Natural killer cell (primary cell): ENCODE measurements around the gene HK1. TPM values are rescaled to one million over a fixed set of nuclear protein-coding genes. Genes with fewer than 3 reads are reported as not detected.

Experiments
- ATAC-seq, 3 donors: fragments of 150-1000 bp in 2 of 3; fragments of 200-7000 bp in 1 of 3; cut with Tn5 transposase; 1 replicate in 1 of 3; 2 replicates in 2 of 3; pipeline ENCODE4 v1.10.0; 2021; ENCODE audit warnings: mild to moderate bottlenecking in 2 of 3, moderate library complexity in 2 of 3
- DNase-seq, 2 donors: peaks; one replicate each; pipeline versions ENCODE4 v3.0.0 to v3.0.0-alpha.2; 2013 to 2021; ENCODE audit warnings: mixed read lengths in 1 of 2
- H3K27ac ChIP-seq: one replicate; pipeline ENCODE4 v1.5.1; 2013; ENCODE audit warnings: mild to moderate bottlenecking, low read length
- H3K27me3 ChIP-seq: one replicate; pipeline ENCODE4 v1.6.1; 2013; ENCODE audit warnings: low read length; ENCODE audit not compliant: control insufficient read depth, insufficient read depth
- H3K36me3 ChIP-seq: one replicate; pipeline ENCODE4 v1.6.1; 2013; ENCODE audit warnings: low read length; ENCODE audit not compliant: control insufficient read depth, insufficient read depth
- H3K4me1 ChIP-seq: one replicate; pipeline ENCODE4 v1.6.1; 2013; ENCODE audit warnings: low read length; ENCODE audit not compliant: control insufficient read depth, insufficient read depth
- H3K4me3 ChIP-seq: one replicate; pipeline ENCODE4 v1.5.1; 2013; ENCODE audit warnings: low read length
- H3K9me3 ChIP-seq: one replicate; pipeline ENCODE4 v1.6.1; 2013; ENCODE audit warnings: low read length; ENCODE audit not compliant: control insufficient read depth, insufficient read depth
- H3K27ac Mint-ChIP-seq, 2 donors: one replicate each; pipeline ENCODE4 v1.8.0; 2022; ENCODE audit warnings: mild to moderate bottlenecking in 2 of 2, mixed read lengths in 2 of 2, moderate library complexity in 1 of 2
- H3K27me3 Mint-ChIP-seq, 2 donors: one replicate each; pipeline ENCODE4 v1.8.0; 2022; ENCODE audit warnings: low read depth in 2 of 2, mixed read lengths in 2 of 2
- H3K36me3 Mint-ChIP-seq: one replicate; pipeline ENCODE4 v1.8.0; 2022; ENCODE audit warnings: mixed read lengths
- H3K4me1 Mint-ChIP-seq, 2 donors: one replicate each; pipeline ENCODE4 v1.8.0; 2022; ENCODE audit warnings: mixed read lengths in 2 of 2
- H3K4me3 Mint-ChIP-seq: one replicate; pipeline ENCODE4 v1.8.0; 2022; ENCODE audit warnings: mild to moderate bottlenecking, moderate library complexity, mixed read lengths
- H3K9me3 Mint-ChIP-seq, 2 donors: one replicate each; pipeline ENCODE4 v1.8.0; 2022; ENCODE audit warnings: mixed read lengths in 2 of 2
- CTCF ChIP-seq: fragments of 200-600 bp; IDR thresholded peaks from one replicate; pipeline ENCODE4 v1.8.0; 2022; ENCODE audit warnings: antibody characterized with exemption
- WGBS: methylation state at CpG from one replicate; pipeline ENCODE4 v1.1.7; 2013; ENCODE audit warnings: missing lambda C conversion rate; ENCODE audit not compliant: insufficient coverage; 5-methylcytosine and 5-hydroxymethylcytosine counted together
- intact Hi-C: fragments of 100-400 bp; cut with micrococcal nuclease; formaldehyde crosslinking; loops from one replicate; pipeline ENCODE4 v1.14.2; 2022
- total RNA-seq, 4 donors: library from RNA; stranded (reverse); fragments of 120-200 nt in 1 of 4; gene quantifications; one replicate each; pipeline versions ENCODE4 v1.2.3 to v1.2.4, GENCODE V29; 2013 to 2022

HK1 gene
- total RNA-seq, 3 donors from 2014 or later (not counting 1 experiment from before 2014, with no cell fraction given): 58.4 to 72.6 (median 69.5) TPM

GRCh38 chr10:69360485-69361302, 82.4 kb downstream of the HK1 start:
- Mint-ChIP-seq H3K4me3 (no peak overlapping the region), H3K9me3 (no peaks in the 10 kb centered on the region), H3K36me3 (no peaks in the 10 kb centered on the region), H3K4me1 (peaks cover 26 to 39% of the 10 kb centered on the region in 2 donors), H3K27me3 (no peaks in the 10 kb centered on the region), H3K27ac (peak overlapping the region in 1 of 2 donors; percentile 76)
- no peak overlapping the region for H3K27ac ChIP-seq
- no peak for ATAC-seq
- H3K4me1 ChIP-seq: peaks cover 28% of the 10 kb centered on the region
- intact Hi-C loops: no loop called here
- H3K36me3 ChIP-seq: peaks cover 20% of the 10 kb centered on the region
- H3K9me3 ChIP-seq: no peaks in the 10 kb centered on the region
- H3K27me3 ChIP-seq: no peaks in the 10 kb centered on the region
- 91% methylated on average over 8 of the region's 8 CpGs for WGBS
- H3K4me3 ChIP-seq: no peak overlapping the region
- no peak for TF ChIP-seq CTCF
- DNase-seq: no peak

- Mint-ChIP-seq H3K36me3 (no peaks in the 10 kb centered on the region), H3K27ac (peak overlapping the region; percentile 23 to 76), H3K9me3 (no peaks in the 10 kb centered on the region), H3K4me3 (no peak overlapping the region), H3K4me1 (peaks cover 26 to 39% of the 10 kb centered on the region in 2 donors), H3K27me3 (no peaks in the 10 kb centered on the region)
- Histone ChIP-seq H3K36me3 (peaks cover 22% of the 10 kb centered on the region), H3K27ac (no peak overlapping the region), H3K27me3 (no peaks in the 10 kb centered on the region), H3K9me3 (no peaks in the 10 kb centered on the region), H3K4me3 (no peak overlapping the region), H3K4me1 (peaks cover 28% of the 10 kb centered on the region)
- 99% methylated on average over 2 of the region's 2 CpGs for WGBS
- intact Hi-C loops: no loop called here
- TF ChIP-seq CTCF: no peak
- DNase-seq (no peak), ATAC-seq (no peak)
Observed at GRCh38 chr10:69361303-69361614, 83.0 kb downstream of the HK1 start.

GRCh38 chr10:69362471-69362954, 84.2 kb downstream of the HK1 start:
- WGBS: 89% methylated on average over 13 of the region's 13 CpGs
- H3K27ac ChIP-seq: no peak overlapping the region
- no peaks in the 10 kb centered on the region for H3K9me3 Mint-ChIP-seq
- peaks cover 28% of the 10 kb centered on the region for H3K4me1 ChIP-seq
- H3K27ac Mint-ChIP-seq: peak overlapping the region in 1 of 2 donors; percentile 3
- H3K36me3 Mint-ChIP-seq: no peaks in the 10 kb centered on the region
- no peaks in the 10 kb centered on the region for H3K9me3 ChIP-seq
- peaks cover 31% of the 10 kb centered on the region for H3K36me3 ChIP-seq
- no peak overlapping the region for H3K4me3 ChIP-seq
- no peaks in the 10 kb centered on the region for H3K27me3 Mint-ChIP-seq
- no peak overlapping the region for H3K4me3 Mint-ChIP-seq
- TF ChIP-seq CTCF: no peak
- H3K27me3 ChIP-seq: no peaks in the 10 kb centered on the region
- H3K4me1 Mint-ChIP-seq: peaks cover 26 to 39% of the 10 kb centered on the region in 2 donors
- ATAC-seq (no peak), DNase-seq (peak in 1 of 2 donors; percentile 58)
- intact Hi-C loops: no loop called here
